ENCODE measurements around the gene PPP1R14B. TPM values are rescaled to one million over a fixed set of nuclear protein-coding genes. Genes with fewer than 3 reads are reported as not detected.

PPP1R14B gene
- total and polyA plus RNA-seq, 2 of the 13 experiments (the other 11 are each of a cell fraction or from before 2014, with no cell fraction given), result 110 to 148 TPM

GRCh38 chr11:64230171-64230984 lies 16.4 kb downstream of the PPP1R14B start, which contains the start of gene DNAJC4 (continued):
- TF ChIP-seq LBX2 (CRISPR knock-in tag; IDR thresholded peaks at IDR 0.05; ENCODE audit: borderline replicate concordance) (no peak), HDAC6 (IDR thresholded peaks at IDR 0.05; ENCODE audit: low read depth, low read length) (no peak), AKAP8 (CRISPR knock-in tag; IDR thresholded peaks at IDR 0.05) (peak; percentile 95; the same call in 1 of the 2 replicates), SIX4 (CRISPR knock-in tag; IDR thresholded peaks at IDR 0.05) (no peak), ZNF737 (CRISPR knock-in tag; IDR thresholded peaks at IDR 0.05; ENCODE audit: borderline replicate concordance) (0 out of 2 replicates have a peak, but pooled peaks have one; percentile 35), TOPORS (CRISPR knock-in tag; IDR thresholded peaks at IDR 0.05) (0 out of 2 replicates have a peak, but pooled peaks have one; percentile 70), ELK4 (CRISPR knock-in tag; IDR thresholded peaks at IDR 0.05; ENCODE audit: borderline replicate concordance) (no peak), SKI (IDR thresholded peaks at IDR 0.05; ENCODE audit: partially characterized antibody) (peak; percentile 25), SMAD1 (CRISPR knock-in tag; IDR thresholded peaks at IDR 0.05; ENCODE audit: borderline replicate concordance, low read depth) (0 out of 2 replicates have a peak, but pooled peaks have one; percentile 50), MTA1 (CRISPR knock-in tag; IDR thresholded peaks at IDR 0.05; ENCODE audit: borderline replicate concordance) (0 out of 2 replicates have a peak, but pooled peaks have one; percentile 5), ZNF782 (CRISPR knock-in tag; IDR thresholded peaks at IDR 0.05; ENCODE audit: borderline replicate concordance) (no peak), GZF1 (CRISPR knock-in tag; IDR thresholded peaks at IDR 0.05) (no peak), ATRX (CRISPR knock-in tag; IDR thresholded peaks at IDR 0.05; ENCODE audit: borderline replicate concordance) (no peak), ZMAT5 (CRISPR knock-in tag; IDR thresholded peaks at IDR 0.05; ENCODE audit: borderline replicate concordance, low read depth) (no peak), GRHL1 (CRISPR knock-in tag; conservative IDR thresholded peaks at IDR 0.05) (no peak), ZFY (CRISPR knock-in tag; IDR thresholded peaks at IDR 0.05) (peak; percentile 61; the same call in 1 of the 2 replicates), SKIL (CRISPR knock-in tag; IDR thresholded peaks at IDR 0.05; ENCODE audit: borderline replicate concordance) (no peak), ZNF800 (CRISPR knock-in tag; IDR thresholded peaks at IDR 0.05) (peak; percentile 39; the same call in 1 of the 2 replicates), ZNF326 (CRISPR knock-in tag; IDR thresholded peaks at IDR 0.05; ENCODE audit: borderline replicate concordance) (no peak), SMYD3 (CRISPR knock-in tag; IDR thresholded peaks at IDR 0.05) (peak; percentile 60; the same call in 1 of the 2 replicates)

Data from HepG2 (cell line).